ENCODE results near the gene MARK1. TPM values are rescaled to one million over a fixed set of nuclear protein-coding genes. Genes with fewer than 3 reads are reported as not detected.

The MARK1 gene
- total and polyA plus RNA-seq, 2 donors (not counting 1 experiment from before 2014, with no cell fraction given) = 0.99 to 1.1 TPM

DNA sequence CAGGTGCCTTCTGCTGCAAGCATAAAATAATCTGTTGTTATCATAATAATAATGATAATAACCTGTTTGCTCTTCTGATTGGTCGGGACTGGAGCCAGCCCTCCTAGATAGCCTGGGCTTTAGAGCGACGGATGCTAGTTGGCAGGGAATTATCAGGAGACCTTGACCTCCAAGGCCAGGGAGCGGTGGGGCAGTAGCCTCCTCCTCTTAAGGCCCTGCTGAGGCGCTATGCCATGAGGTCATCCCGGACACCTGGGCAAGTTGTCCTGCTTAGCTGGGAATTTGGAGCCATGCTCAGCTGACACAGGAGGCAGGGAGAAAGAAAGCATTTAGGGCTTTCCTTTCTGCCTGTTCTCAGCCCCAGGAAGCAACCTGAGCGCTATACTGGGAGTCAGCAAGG is 177.8 kb downstream of the MARK1 start:
- H4K20me1 ChIP-seq (ENCODE audit: control insufficient read depth, extremely low read depth, insufficient read depth, low read length) = no peaks in the 10 kb centered on the region
- no peaks in the 10 kb centered on the region for H3K4me1 ChIP-seq (ENCODE audit: control insufficient read depth, extremely low read depth, insufficient read depth, low read length)
- no peak overlapping the region for H3K27ac ChIP-seq (ENCODE audit: insufficient read depth, low read length)
- no peak overlapping the region for H2AFZ ChIP-seq (ENCODE audit: low read length)
- H3K79me2 ChIP-seq (ENCODE audit: control insufficient read depth, insufficient read depth, low read length) = no peaks in the 10 kb centered on the region
- H3K36me3 ChIP-seq (ENCODE audit: control insufficient read depth, insufficient read depth, low read length) = no peaks in the 10 kb centered on the region
- no peaks in the 10 kb centered on the region for H3K9me3 ChIP-seq (ENCODE audit: control insufficient read depth, insufficient read depth, low read depth, low read length)
- H3K9ac ChIP-seq (ENCODE audit: insufficient read depth, low read length) = no peak overlapping the region
- no peak overlapping the region for H3K4me3 ChIP-seq (replicated peaks in 1 of 4; ENCODE audit: control extremely low read depth in 1 of 4, insufficient read depth in 1 of 4, low read depth in 3 of 4, low read length in 4 of 4)
- H3K4me2 ChIP-seq (ENCODE audit: extremely low read depth, insufficient read depth, low read length) = no peak overlapping the region
- DNase-seq (ENCODE audit: low read depth in 2 of 2) = no peak
- TF ChIP-seq, protein P1, sequence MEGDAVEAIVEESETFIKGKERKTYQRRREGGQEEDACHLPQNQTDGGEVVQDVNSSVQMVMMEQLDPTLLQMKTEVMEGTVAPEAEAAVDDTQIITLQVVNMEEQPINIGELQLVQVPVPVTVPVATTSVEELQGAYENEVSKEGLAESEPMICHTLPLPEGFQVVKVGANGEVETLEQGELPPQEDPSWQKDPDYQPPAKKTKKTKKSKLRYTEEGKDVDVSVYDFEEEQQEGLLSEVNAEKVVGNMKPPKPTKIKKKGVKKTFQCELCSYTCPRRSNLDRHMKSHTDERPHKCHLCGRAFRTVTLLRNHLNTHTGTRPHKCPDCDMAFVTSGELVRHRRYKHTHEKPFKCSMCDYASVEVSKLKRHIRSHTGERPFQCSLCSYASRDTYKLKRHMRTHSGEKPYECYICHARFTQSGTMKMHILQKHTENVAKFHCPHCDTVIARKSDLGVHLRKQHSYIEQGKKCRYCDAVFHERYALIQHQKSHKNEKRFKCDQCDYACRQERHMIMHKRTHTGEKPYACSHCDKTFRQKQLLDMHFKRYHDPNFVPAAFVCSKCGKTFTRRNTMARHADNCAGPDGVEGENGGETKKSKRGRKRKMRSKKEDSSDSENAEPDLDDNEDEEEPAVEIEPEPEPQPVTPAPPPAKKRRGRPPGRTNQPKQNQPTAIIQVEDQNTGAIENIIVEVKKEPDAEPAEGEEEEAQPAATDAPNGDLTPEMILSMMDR (conservative IDR thresholded peaks at IDR 0.05 in 1 of 2, IDR thresholded peaks at IDR 0.05 in 1 of 2; ENCODE audit: low read depth in 1 of 2, low read length in 2 of 2) = no peak
- no peak for TF ChIP-seq EZH2 (IDR thresholded peaks at IDR 0.05; ENCODE audit: low read length, missing control alignments)
- no peaks in the 10 kb centered on the region for H3K27me3 ChIP-seq (ENCODE audit: control insufficient read depth, insufficient read depth, low read length)

DNA sequence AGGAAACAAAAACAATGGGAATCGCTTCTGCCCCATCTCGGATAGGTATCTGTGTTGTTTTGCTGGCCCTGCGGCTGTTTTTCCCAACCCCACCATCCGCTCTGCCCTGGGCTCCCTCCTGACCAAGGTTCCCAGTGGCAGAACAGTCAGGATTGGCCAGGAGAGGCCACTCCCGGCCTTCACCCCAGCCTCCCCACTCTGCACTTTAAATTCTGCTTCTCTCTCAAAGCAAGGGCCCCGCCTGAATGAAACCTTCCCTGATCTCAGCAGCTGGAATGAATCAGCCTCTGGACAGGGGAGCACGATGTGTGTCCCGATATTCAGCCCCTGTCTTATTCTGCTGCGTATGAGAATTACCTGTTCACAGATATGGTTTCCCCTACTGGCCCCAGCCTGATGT is 178.5 kb downstream of the MARK1 start:
- no peak overlapping the region for H3K4me3 ChIP-seq (replicated peaks in 1 of 4; ENCODE audit: control extremely low read depth in 1 of 4, insufficient read depth in 1 of 4, low read depth in 3 of 4, low read length in 4 of 4)
- H4K20me1 ChIP-seq (ENCODE audit: control insufficient read depth, extremely low read depth, insufficient read depth, low read length) = no peaks in the 10 kb centered on the region
- no peak overlapping the region for H3K27ac ChIP-seq (ENCODE audit: insufficient read depth, low read length)
- no peak for DNase-seq (ENCODE audit: low read depth in 2 of 2)
- no peaks in the 10 kb centered on the region for H3K4me1 ChIP-seq (ENCODE audit: control insufficient read depth, extremely low read depth, insufficient read depth, low read length)
- no peaks in the 10 kb centered on the region for H3K9me3 ChIP-seq (ENCODE audit: control insufficient read depth, insufficient read depth, low read depth, low read length)
- no peaks in the 10 kb centered on the region for H3K79me2 ChIP-seq (ENCODE audit: control insufficient read depth, insufficient read depth, low read length)
- H3K4me2 ChIP-seq (ENCODE audit: extremely low read depth, insufficient read depth, low read length) = no peak overlapping the region
- no peak overlapping the region for H3K9ac ChIP-seq (ENCODE audit: insufficient read depth, low read length)
- no peaks in the 10 kb centered on the region for H3K36me3 ChIP-seq (ENCODE audit: control insufficient read depth, insufficient read depth, low read length)
- TF ChIP-seq EZH2 (IDR thresholded peaks at IDR 0.05; ENCODE audit: low read length, missing control alignments) = no peak
- TF ChIP-seq, protein P1 (conservative IDR thresholded peaks at IDR 0.05 in 1 of 2, IDR thresholded peaks at IDR 0.05 in 1 of 2; ENCODE audit: low read depth in 1 of 2, low read length in 2 of 2) = no peak
- H2AFZ ChIP-seq (ENCODE audit: low read length) = no peak overlapping the region
- H3K27me3 ChIP-seq (ENCODE audit: control insufficient read depth, insufficient read depth, low read length) = no peaks in the 10 kb centered on the region

DNA sequence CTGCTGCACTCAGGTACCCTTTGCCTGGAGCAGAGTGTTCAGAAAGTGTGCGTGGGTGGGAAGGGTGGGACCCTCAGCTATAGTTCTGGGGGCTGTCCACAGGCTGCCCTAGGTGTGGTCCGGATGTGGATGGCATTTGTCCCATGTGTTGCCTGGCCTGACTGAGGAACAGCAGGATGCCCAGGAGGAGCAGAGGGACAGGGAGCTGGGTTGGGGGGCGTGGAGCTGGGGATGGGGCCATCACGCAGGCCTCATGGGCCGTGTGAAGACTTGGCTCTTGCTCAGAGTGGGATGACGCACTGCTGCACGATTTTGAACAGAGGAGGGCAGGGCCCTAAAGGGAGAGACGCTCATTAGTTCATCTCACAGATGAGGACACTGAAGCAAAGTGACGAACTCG is 179.2 kb downstream of the MARK1 start:
- Histone ChIP-seq H2AFZ (ENCODE audit: low read length) (no peak overlapping the region), H3K4me2 (ENCODE audit: extremely low read depth, insufficient read depth, low read length) (no peak overlapping the region), H3K4me3 (replicated peaks in 1 of 4; ENCODE audit: control extremely low read depth in 1 of 4, insufficient read depth in 1 of 4, low read depth in 3 of 4, low read length in 4 of 4) (no peak overlapping the region), H3K27me3 (ENCODE audit: control insufficient read depth, insufficient read depth, low read length) (no peaks in the 10 kb centered on the region), H3K27ac (ENCODE audit: insufficient read depth, low read length) (no peak overlapping the region), H4K20me1 (ENCODE audit: control insufficient read depth, extremely low read depth, insufficient read depth, low read length) (no peaks in the 10 kb centered on the region), H3K9me3 (ENCODE audit: control insufficient read depth, insufficient read depth, low read depth, low read length) (no peaks in the 10 kb centered on the region), H3K4me1 (ENCODE audit: control insufficient read depth, extremely low read depth, insufficient read depth, low read length) (no peaks in the 10 kb centered on the region), H3K79me2 (ENCODE audit: control insufficient read depth, insufficient read depth, low read length) (no peaks in the 10 kb centered on the region), H3K36me3 (ENCODE audit: control insufficient read depth, insufficient read depth, low read length) (no peaks in the 10 kb centered on the region), H3K9ac (ENCODE audit: insufficient read depth, low read length) (no peak overlapping the region)
- no peak for DNase-seq (ENCODE audit: low read depth in 2 of 2)
- TF ChIP-seq, protein P1 (conservative IDR thresholded peaks at IDR 0.05 in 1 of 2, IDR thresholded peaks at IDR 0.05 in 1 of 2; ENCODE audit: low read depth in 1 of 2, low read length in 2 of 2) = no peak
- TF ChIP-seq EZH2 (IDR thresholded peaks at IDR 0.05; ENCODE audit: low read length, missing control alignments) = no peak
